ENCODE data around the gene LSM7. TPM values are rescaled to one million over a fixed set of nuclear protein-coding genes. Genes with fewer than 3 reads are reported as not detected.

Gene LSM7
- total and polyA plus RNA-seq, 9 of the 15 experiments (the other 6 are each of a cell fraction or from before 2014, with no cell fraction given): 40.5 to 690 (median 265) TPM

DNA sequence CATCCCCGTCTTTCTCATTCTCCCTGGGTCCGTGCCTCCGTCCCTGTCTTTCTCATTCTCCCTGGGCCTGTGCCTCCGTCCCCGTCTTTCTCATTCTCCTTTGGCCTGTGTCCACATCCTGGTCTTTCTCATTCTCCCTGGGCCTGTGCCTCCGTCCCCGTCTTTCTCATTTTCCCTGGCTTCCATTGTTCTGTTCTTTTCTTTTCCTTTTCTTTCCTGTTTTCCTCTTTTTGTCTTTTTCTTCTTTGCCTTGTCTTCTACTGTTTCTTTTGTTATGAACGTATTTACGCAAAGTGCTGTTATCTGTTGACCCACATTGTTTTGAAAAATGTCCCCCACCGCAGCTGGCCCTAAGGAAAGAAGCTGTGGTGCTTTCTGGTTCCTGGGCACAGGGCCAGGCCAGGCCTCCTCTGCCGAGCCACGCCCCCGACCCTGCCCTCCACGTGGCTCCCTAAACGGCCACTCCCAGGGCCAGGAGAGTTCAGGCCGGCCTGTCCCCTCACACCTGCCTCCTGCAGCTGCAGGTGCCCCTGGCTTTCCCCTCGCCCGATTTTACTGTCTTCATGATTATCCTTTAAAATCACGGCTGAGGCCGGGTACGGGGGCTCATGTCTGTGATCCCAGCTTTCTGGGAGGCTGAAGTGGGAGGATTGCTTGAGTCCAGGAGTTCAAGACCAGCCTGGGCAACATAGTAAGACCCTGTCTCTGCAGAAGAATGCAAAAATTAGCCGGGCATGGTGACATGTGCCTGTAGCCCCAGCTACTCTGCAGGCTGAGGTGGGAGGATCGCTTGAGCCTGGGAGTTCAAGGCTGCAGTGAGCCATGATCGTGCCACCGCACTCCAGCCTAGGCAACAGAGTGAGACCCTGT is 17.6 kb upstream of the LSM7 start (continued):
- TF ChIP-seq KLF10 (CRISPR knock-in tag; IDR thresholded peaks at IDR 0.05) (no peak), LEF1 (IDR thresholded peaks at IDR 0.05) (peak; percentile 81), ZNF785 (CRISPR knock-in tag; IDR thresholded peaks at IDR 0.05) (no peak), SIN3A (IDR thresholded peaks at IDR 0.05; ENCODE audit: borderline replicate concordance in 2 of 2, control insufficient read depth in 1 of 2, low read depth in 2 of 2, low read length in 2 of 2) (peak in 1 of 2 experiments; percentile 92; a peak in 1 of 4 replicates), KLF6 (CRISPR knock-in tag; IDR thresholded peaks at IDR 0.05; ENCODE audit: borderline replicate concordance) (no peak), ARNT (IDR thresholded peaks at IDR 0.05) (peak; percentile 65 to 90; a peak in 3 of 4 replicates), SREBF1 (IDR thresholded peaks at IDR 0.05; ENCODE audit: borderline replicate concordance, low read depth, low read length) (no peak), MXI1 (IDR thresholded peaks at IDR 0.05; ENCODE audit: low read depth, low read length) (peak; percentile 91), THRAP3 (IDR thresholded peaks at IDR 0.05; ENCODE audit: borderline replicate concordance) (peak; percentile 48; the same call in 1 of the 2 replicates), ZEB2 (IDR thresholded peaks at IDR 0.05) (peak; percentile 67)
- TF ChIP-seq, protein P1, sequence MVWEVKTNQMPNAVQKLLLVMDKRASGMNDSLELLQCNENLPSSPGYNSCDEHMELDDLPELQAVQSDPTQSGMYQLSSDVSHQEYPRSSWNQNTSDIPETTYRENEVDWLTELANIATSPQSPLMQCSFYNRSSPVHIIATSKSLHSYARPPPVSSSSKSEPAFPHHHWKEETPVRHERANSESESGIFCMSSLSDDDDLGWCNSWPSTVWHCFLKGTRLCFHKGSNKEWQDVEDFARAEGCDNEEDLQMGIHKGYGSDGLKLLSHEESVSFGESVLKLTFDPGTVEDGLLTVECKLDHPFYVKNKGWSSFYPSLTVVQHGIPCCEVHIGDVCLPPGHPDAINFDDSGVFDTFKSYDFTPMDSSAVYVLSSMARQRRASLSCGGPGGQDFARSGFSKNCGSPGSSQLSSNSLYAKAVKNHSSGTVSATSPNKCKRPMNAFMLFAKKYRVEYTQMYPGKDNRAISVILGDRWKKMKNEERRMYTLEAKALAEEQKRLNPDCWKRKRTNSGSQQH (CRISPR knock-in tag; IDR thresholded peaks at IDR 0.05): peak; percentile 90; the same call in 1 of the 2 replicates
- TF ChIP-seq, protein P2, sequence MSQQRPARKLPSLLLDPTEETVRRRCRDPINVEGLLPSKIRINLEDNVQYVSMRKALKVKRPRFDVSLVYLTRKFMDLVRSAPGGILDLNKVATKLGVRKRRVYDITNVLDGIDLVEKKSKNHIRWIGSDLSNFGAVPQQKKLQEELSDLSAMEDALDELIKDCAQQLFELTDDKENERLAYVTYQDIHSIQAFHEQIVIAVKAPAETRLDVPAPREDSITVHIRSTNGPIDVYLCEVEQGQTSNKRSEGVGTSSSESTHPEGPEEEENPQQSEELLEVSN (IDR thresholded peaks at IDR 0.05; ENCODE audit: borderline replicate concordance in 1 of 2, extremely low read depth in 1 of 2, insufficient read depth in 1 of 2, insufficient read length in 1 of 2, low read depth in 1 of 2, low read length in 1 of 2, poor library complexity in 1 of 2, severe bottlenecking in 1 of 2): peak; percentile 26 to 30
- TF ChIP-seq, protein P3, sequence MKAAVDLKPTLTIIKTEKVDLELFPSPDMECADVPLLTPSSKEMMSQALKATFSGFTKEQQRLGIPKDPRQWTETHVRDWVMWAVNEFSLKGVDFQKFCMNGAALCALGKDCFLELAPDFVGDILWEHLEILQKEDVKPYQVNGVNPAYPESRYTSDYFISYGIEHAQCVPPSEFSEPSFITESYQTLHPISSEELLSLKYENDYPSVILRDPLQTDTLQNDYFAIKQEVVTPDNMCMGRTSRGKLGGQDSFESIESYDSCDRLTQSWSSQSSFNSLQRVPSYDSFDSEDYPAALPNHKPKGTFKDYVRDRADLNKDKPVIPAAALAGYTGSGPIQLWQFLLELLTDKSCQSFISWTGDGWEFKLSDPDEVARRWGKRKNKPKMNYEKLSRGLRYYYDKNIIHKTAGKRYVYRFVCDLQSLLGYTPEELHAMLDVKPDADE (conservative IDR thresholded peaks at IDR 0.05; ENCODE audit: control insufficient read depth, low read depth, low read length): no peak
- TF ChIP-seq, protein P4, sequence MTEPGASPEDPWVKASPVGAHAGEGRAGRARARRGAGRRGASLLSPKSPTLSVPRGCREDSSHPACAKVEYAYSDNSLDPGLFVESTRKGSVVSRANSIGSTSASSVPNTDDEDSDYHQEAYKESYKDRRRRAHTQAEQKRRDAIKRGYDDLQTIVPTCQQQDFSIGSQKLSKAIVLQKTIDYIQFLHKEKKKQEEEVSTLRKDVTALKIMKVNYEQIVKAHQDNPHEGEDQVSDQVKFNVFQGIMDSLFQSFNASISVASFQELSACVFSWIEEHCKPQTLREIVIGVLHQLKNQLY (CRISPR knock-in tag; conservative IDR thresholded peaks at IDR 0.05): no peak
- TF ChIP-seq, protein P5, sequence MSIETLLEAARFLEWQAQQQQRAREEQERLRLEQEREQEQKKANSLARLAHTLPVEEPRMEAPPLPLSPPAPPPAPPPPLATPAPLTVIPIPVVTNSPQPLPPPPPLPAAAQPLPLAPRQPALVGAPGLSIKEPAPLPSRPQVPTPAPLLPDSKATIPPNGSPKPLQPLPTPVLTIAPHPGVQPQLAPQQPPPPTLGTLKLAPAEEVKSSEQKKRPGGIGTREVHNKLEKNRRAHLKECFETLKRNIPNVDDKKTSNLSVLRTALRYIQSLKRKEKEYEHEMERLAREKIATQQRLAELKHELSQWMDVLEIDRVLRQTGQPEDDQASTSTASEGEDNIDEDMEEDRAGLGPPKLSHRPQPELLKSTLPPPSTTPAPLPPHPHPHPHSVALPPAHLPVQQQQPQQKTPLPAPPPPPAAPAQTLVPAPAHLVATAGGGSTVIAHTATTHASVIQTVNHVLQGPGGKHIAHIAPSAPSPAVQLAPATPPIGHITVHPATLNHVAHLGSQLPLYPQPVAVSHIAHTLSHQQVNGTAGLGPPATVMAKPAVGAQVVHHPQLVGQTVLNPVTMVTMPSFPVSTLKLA (conservative IDR thresholded peaks at IDR 0.05): peak; percentile 98
- TF ChIP-seq, protein P6, sequence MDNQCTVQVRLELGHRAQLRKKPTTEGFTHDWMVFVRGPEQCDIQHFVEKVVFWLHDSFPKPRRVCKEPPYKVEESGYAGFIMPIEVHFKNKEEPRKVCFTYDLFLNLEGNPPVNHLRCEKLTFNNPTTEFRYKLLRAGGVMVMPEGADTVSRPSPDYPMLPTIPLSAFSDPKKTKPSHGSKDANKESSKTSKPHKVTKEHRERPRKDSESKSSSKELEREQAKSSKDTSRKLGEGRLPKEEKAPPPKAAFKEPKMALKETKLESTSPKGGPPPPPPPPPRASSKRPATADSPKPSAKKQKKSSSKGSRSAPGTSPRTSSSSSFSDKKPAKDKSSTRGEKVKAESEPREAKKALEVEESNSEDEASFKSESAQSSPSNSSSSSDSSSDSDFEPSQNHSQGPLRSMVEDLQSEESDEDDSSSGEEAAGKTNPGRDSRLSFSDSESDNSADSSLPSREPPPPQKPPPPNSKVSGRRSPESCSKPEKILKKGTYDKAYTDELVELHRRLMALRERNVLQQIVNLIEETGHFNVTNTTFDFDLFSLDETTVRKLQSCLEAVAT (IDR thresholded peaks at IDR 0.05): peak; percentile 81 to 95

Data from K562 (cell line).